SK-N-SH (cell line): Measurements from ENCODE around the gene MRPL52. TPM values are rescaled to one million over a fixed set of nuclear protein-coding genes. Genes with fewer than 3 reads are reported as not detected.

Experiments
- CTCF ChIA-PET: fragments of 300-600, 350-600 bp; formaldehyde crosslinking; extraction: SDS; loops from one replicate; lab custom pipeline; 2021; lab: Yijun Ruan, JAX
- POLR2A ChIA-PET: fragments of 350-600 bp; sonication (Branson Sonifier 250); formaldehyde crosslinking; extraction: SDS; loops from one replicate; lab custom pipeline; 2020; ENCODE audit warnings: antibody characterized with exemption, inconsistent platforms; lab: Yijun Ruan, JAX
- DNase-seq: peaks from one replicate; pipeline ENCODE4 v3.0.0; 2012
- H2AFZ ChIP-seq: fragments of 200-600 bp; sonication (generic); 2 replicates; pipeline ENCODE4 v1.8.1; 2016; ENCODE audit warnings: antibody characterized with exemption, mild to moderate bottlenecking, low read depth
- H3F3A ChIP-seq: fragments of 200-600 bp; sonication (generic); replicated peaks from 2 replicates; pipeline ENCODE3; 2016; ENCODE audit warnings: antibody characterized with exemption, mild to moderate bottlenecking; ENCODE audit not compliant: insufficient read depth
- H3K27ac ChIP-seq, 2 experiments: fragments of 200-500 bp in 1 of 2; fragments of 200-600 bp in 1 of 2; sonication (Bioruptor generic) in 1 of 2; sonication (generic), shearing (Covaris generic) in 1 of 2; 2 replicates each; pipeline versions ENCODE4 v1.5.1 to v1.6.1; 2014 to 2016; ENCODE audit warnings: low read depth in 2 of 2, inconsistent platforms in 1 of 2, low read length in 1 of 2, mild to moderate bottlenecking in 1 of 2, mixed read lengths in 1 of 2
- H3K27me3 ChIP-seq: fragments of 200-600 bp; sonication (generic), shearing (Covaris generic); 2 replicates; pipeline ENCODE4 v1.6.1; 2016; ENCODE audit warnings: mixed run types; ENCODE audit not compliant: insufficient read depth
- H3K36me3 ChIP-seq, 2 experiments: fragments of 200-500 bp in 1 of 2; fragments of 200-600 bp in 1 of 2; sonication (Bioruptor generic) in 1 of 2; sonication (generic) in 1 of 2; replicated peaks in 1 of 2; 2 replicates each; pipeline versions ENCODE3 to v1.5.1; 2014 to 2016; ENCODE audit warnings: low read length in 1 of 2, mild to moderate bottlenecking in 1 of 2; ENCODE audit not compliant: insufficient read depth in 2 of 2, control insufficient read depth in 1 of 2
- H3K4me1 ChIP-seq, 2 experiments: fragments of 200-500 bp in 1 of 2; fragments of 200-600 bp in 1 of 2; sonication (Bioruptor generic) in 1 of 2; sonication (generic), shearing (Covaris generic) in 1 of 2; 2 replicates each; pipeline versions ENCODE4 v1.5.1 to v1.6.1; 2014 to 2016; ENCODE audit warnings: low read depth in 1 of 2, low read length in 1 of 2, mixed run types in 1 of 2; ENCODE audit not compliant: insufficient read depth in 2 of 2, control insufficient read depth in 1 of 2
- H3K4me2 ChIP-seq: fragments of 200-600 bp; sonication (generic), shearing (Covaris generic); 2 replicates; pipeline ENCODE4 v1.6.1; 2017; ENCODE audit warnings: mixed run types
- H3K4me3 ChIP-seq, 2 experiments: fragments of 200-500 bp in 1 of 2; fragments of 200-600 bp in 1 of 2; sonication (Bioruptor generic) in 1 of 2; sonication (generic), shearing (Covaris generic) in 1 of 2; 2 replicates each; pipeline versions ENCODE4 v1.5.1 to v1.8.1; 2014 to 2016; ENCODE audit warnings: low read depth in 2 of 2, inconsistent platforms in 1 of 2, low read length in 1 of 2, mild to moderate bottlenecking in 1 of 2, mixed read lengths in 1 of 2, moderate library complexity in 1 of 2
- H3K79me2 ChIP-seq: fragments of 200-600 bp; sonication (generic); 2 replicates; pipeline ENCODE4 v1.8.1; 2017; ENCODE audit warnings: mild to moderate bottlenecking; ENCODE audit not compliant: insufficient read depth
- H3K9ac ChIP-seq: fragments of 200-600 bp; sonication (generic); 2 replicates; pipeline ENCODE4 v1.6.1; 2017; ENCODE audit warnings: mixed run types
- H3K9me2 ChIP-seq: fragments of 200-600 bp; sonication (generic); 2 replicates; pipeline ENCODE4 v1.6.1; 2017; ENCODE audit warnings: mixed run types
- H3K9me3 ChIP-seq: fragments of 200-600 bp; sonication (generic); 2 replicates; pipeline ENCODE4 v1.6.1; 2017; ENCODE audit warnings: mixed run types, mild to moderate bottlenecking, moderate library complexity
- H4K20me1 ChIP-seq: fragments of 200-600 bp; sonication (generic); 2 replicates; pipeline ENCODE4 v1.6.1; 2017; ENCODE audit warnings: mild to moderate bottlenecking, mixed run types; ENCODE audit not compliant: insufficient read depth
- CTCF ChIP-seq: fragments of 200-600 bp; sonication (generic); IDR thresholded peaks from 2 replicates; pipeline ENCODE4 v1.6.1; 2017; ENCODE audit warnings: antibody characterized with exemption, mild to moderate bottlenecking, moderate library complexity
- EZH2phosphoT487 ChIP-seq: fragments of 200-600 bp; sonication (generic); IDR thresholded peaks from 2 replicates; pipeline ENCODE4 v1.6.1; 2017; ENCODE audit warnings: low read depth, mixed run types, mild to moderate bottlenecking, antibody characterized with exemption, moderate library complexity, borderline replicate concordance
- FOXJ3 ChIP-seq: sonication (generic); formaldehyde crosslinking; IDR thresholded peaks from 2 replicates; pipeline ENCODE4 v1.5.1; 2020; ENCODE audit warnings: mild to moderate bottlenecking, missing genetic modification reagents
- JUND ChIP-seq: IDR thresholded peaks from 2 replicates; pipeline ENCODE4 v1.4.0; 2012
- MEF2A ChIP-seq: IDR thresholded peaks from 2 replicates; pipeline ENCODE4 v1.4.0; 2012; ENCODE audit warnings: low read depth, borderline replicate concordance
- POLR2AphosphoS5 ChIP-seq: IDR thresholded peaks from 2 replicates; pipeline ENCODE4 v1.6.1; 2012; ENCODE audit warnings: low read depth, low read length
- RCOR1 ChIP-seq: fragments of 150-350 bp; IDR thresholded peaks from 2 replicates; pipeline ENCODE4 v1.6.1; 2017; ENCODE audit warnings: antibody characterized with exemption, low read length
- REST ChIP-seq: IDR thresholded peaks from 2 replicates; pipeline ENCODE4 v1.6.1; 2012; ENCODE audit warnings: mild to moderate bottlenecking, low read depth, low read length, moderate library complexity
- TCF12 ChIP-seq: IDR thresholded peaks from 2 replicates; pipeline ENCODE4 v1.4.0; 2012
- WGBS: methylation state at CpG from one replicate; pipeline ENCODE4 v1.1.6; 2017; ENCODE audit warnings: low lambda C conversion rate; 5-methylcytosine and 5-hydroxymethylcytosine counted together
- polyA plus RNA-seq, 3 experiments: library from polyadenylated mRNA; depleted of rRNA; stranded (reverse); fragments of >200 nt; gene quantifications; 2 replicates each; pipeline ENCODE4 v1.2.3, GENCODE V29; 2012
- TF ChIP-seq, protein P1 (sequence below): IDR thresholded peaks from 2 replicates; pipeline ENCODE4 v1.4.0; 2012; ENCODE audit warnings: low read depth

The MRPL52 gene
- polyA plus RNA-seq, 1 of the 3 experiments (the other 2 are of a cell fraction): 116 TPM

DNA sequence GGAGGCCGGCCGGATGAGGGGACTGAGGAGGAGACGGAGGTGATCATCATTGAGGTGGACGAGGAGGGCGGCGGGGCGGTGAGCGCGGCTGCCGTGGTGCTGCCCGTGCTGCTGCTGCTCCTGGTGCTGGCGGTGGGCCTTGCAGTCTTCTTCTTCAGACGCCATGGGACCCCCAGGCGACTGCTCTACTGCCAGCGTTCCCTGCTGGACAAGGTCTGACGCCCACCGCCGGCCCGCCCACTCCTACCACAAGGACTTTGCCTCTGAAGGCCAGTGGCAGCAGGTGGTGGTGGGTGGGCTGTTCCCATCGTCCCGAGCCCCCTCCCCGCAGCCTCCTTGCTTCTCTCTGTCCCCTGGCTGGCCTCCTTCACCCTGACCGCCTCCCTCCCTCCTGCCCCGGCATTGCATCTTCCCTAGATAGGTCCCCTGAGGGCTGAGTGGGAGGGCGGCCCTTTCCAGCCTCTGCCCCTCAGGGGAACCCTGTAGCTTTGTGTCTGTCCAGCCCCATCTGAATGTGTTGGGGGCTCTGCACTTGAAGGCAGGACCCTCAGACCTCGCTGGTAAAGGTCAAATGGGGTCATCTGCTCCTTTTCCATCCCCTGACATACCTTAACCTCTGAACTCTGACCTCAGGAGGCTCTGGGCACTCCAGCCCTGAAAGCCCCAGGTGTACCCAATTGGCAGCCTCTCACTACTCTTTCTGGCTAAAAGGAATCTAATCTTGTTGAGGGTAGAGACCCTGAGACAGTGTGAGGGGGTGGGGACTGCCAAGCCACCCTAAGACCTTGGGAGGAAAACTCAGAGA lies 16.3 kb downstream of the MRPL52 start:
- no peaks in the 10 kb centered on the region for H3K27me3 ChIP-seq
- WGBS: 93% methylated on average over 19 of the region's 26 CpGs
- peak overlapping the region in 1 of 2 experiments; percentile 28; a peak in 1 of 4 replicates for H3K27ac ChIP-seq
- peaks cover 0 to 9% of the 10 kb centered on the region in 2 experiments for H3K36me3 ChIP-seq
- peaks cover 13% of the 10 kb centered on the region for H3F3A ChIP-seq
- ChIA-PET POLR2A (interaction anchor here (1.3 to 1.4 kb wide), 2 partner anchors 11 kb away, joined by 3 read pairs; no protein-coding TSS in a partner anchor), CTCF (interaction anchor here (2.0 to 18.5 kb wide), 3 partner anchors 9 to 26 kb away, joined by 4 to 472 read pairs (median 41); partner anchors contain the start of genes MMP14, MRPL52 and SLC7A7)
- H3K4me1 ChIP-seq: peaks cover 24 to 28% of the 10 kb centered on the region in 2 experiments
- no peaks in the 10 kb centered on the region; the same call in 1 of the 2 replicates for H3K79me2 ChIP-seq
- H3K4me2 ChIP-seq: no peak overlapping the region
- no peak for TF ChIP-seq POLR2AphosphoS5
- TF ChIP-seq MEF2A: no peak
- TF ChIP-seq REST: no peak
- TF ChIP-seq FOXJ3: no peak
- TF ChIP-seq, protein P1, sequence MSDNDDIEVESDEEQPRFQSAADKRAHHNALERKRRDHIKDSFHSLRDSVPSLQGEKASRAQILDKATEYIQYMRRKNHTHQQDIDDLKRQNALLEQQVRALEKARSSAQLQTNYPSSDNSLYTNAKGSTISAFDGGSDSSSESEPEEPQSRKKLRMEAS: no peak
- TF ChIP-seq CTCF: no peak
- no peak for TF ChIP-seq TCF12
- TF ChIP-seq RCOR1: no peak
- TF ChIP-seq JUND: no peak
- no peak for TF ChIP-seq EZH2phosphoT487
- H3K4me3 ChIP-seq: no peak overlapping the region
- no peak overlapping the region for H3K9ac ChIP-seq
- DNase-seq: no peak
- no peaks in the 10 kb centered on the region for H3K9me2 ChIP-seq
- H2AFZ ChIP-seq: no peak overlapping the region
- H4K20me1 ChIP-seq: no peaks in the 10 kb centered on the region
- H3K9me3 ChIP-seq: no peaks in the 10 kb centered on the region
